Transverse colon (tissue), 4 donors: ENCODE results near the gene ACAP3. TPM values are rescaled to one million over a fixed set of nuclear protein-coding genes. Genes with fewer than 3 reads are reported as not detected.

Experiments used
- DNase-seq: peaks from one replicate; pipeline ENCODE4 v3.0.0-alpha.2; 2019
- H3K27ac ChIP-seq, 4 donors: fragments of 200-600 bp; sonication (generic); 2 replicates each; pipeline ENCODE4 v1.5.1; 2016 to 2018; ENCODE audit warnings: inconsistent platforms in 4 of 4
- H3K27me3 ChIP-seq: fragments of 200-600 bp; sonication (generic); 2 replicates; pipeline ENCODE4 v1.5.1; 2017; ENCODE audit warnings: inconsistent platforms
- H3K36me3 ChIP-seq, 4 donors: fragments of 200-600 bp; sonication (generic); 2 replicates each; pipeline ENCODE4 v1.5.1; 2017 to 2019; ENCODE audit warnings: inconsistent platforms in 4 of 4
- H3K4me1 ChIP-seq, 4 donors: fragments of 200-600 bp; sonication (generic); 2 replicates each; pipeline ENCODE4 v1.5.1; 2017 to 2020; ENCODE audit warnings: inconsistent platforms in 4 of 4
- H3K4me3 ChIP-seq, 4 donors: fragments of 200-600 bp; sonication (generic); 1 replicate in 1 of 4; 2 replicates in 3 of 4; pipeline versions ENCODE4 v1.5.1 to v1.6.1; 2017 to 2019; ENCODE audit warnings: inconsistent platforms in 4 of 4
- H3K9me3 ChIP-seq, 2 donors: fragments of 200-600 bp; sonication (generic); 2 replicates each; pipeline ENCODE4 v1.5.1; 2017 to 2019; ENCODE audit warnings: inconsistent platforms in 2 of 2
- CTCF ChIP-seq, 5 experiments: fragments of 200-600 bp in 3 of 5; fragments of 450-650 bp in 2 of 5; sonication (generic) in 3 of 5; IDR thresholded peaks; 1 replicate in 2 of 5; 2 replicates in 3 of 5; pipeline ENCODE4 v1.5.1; 2016 to 2017; ENCODE audit warnings: antibody characterized with exemption in 5 of 5, inconsistent platforms in 3 of 5, mild to moderate bottlenecking in 2 of 5, moderate library complexity in 1 of 5
- EP300 ChIP-seq: sonication (generic); formaldehyde crosslinking; IDR thresholded peaks from one replicate; pipeline ENCODE4 v1.6.1; 2017; ENCODE audit warnings: antibody characterized with exemption, low read depth
- POLR2A ChIP-seq: fragments of 450-650 bp; IDR thresholded peaks from one replicate; pipeline ENCODE4 v1.6.1; 2016; ENCODE audit warnings: antibody characterized with exemption, mild to moderate bottlenecking, moderate library complexity
- POLR2AphosphoS5 ChIP-seq, 3 donors: sonication (generic); formaldehyde crosslinking; IDR thresholded peaks; one replicate each; pipeline ENCODE4 v1.6.1; 2016; ENCODE audit warnings: antibody characterized with exemption in 3 of 3
- WGBS, 2 donors: methylation state at CpG; one replicate each; pipeline ENCODE4 v1.1.5; 2018; ENCODE audit warnings: low coverage in 1 of 2; 5-methylcytosine and 5-hydroxymethylcytosine counted together
- in situ Hi-C, 4 donors: fragments of 200-750 bp; cut with MboI; loops; one replicate each; pipeline versions ENCODE4 v1.15.0 to v1.15.1; 2017; ENCODE audit warnings: low sequenced_read_pairs in 3 of 4, low pct_ligation_motif_present in 1 of 4, low pct_unique_long_range_greater_than_20kb in 1 of 4
- intact Hi-C: fragments of 100-400 bp; cut with DNase I; formaldehyde crosslinking; loops from one replicate; pipeline ENCODE4 v1.15.1; 2023; ENCODE audit warnings: low total_unique reads
- total RNA-seq, 4 donors: library from RNA; depleted of rRNA; stranded (reverse); fragments of >200 nt; gene quantifications; one replicate each; pipeline ENCODE4 v1.1.0, GENCODE V29; 2016

Gene ACAP3
- total RNA-seq, 4 donors from 2014 or later = 52.4 to 190 (median 99.5) TPM

GRCh38 chr1:1340791-1341548, 33.2 kb upstream of the ACAP3 start:
- no peaks in the 10 kb centered on the region for H3K9me3 ChIP-seq
- no peak for TF ChIP-seq POLR2A
- no peak for TF ChIP-seq CTCF (IDR thresholded peaks at IDR 0.05)
- TF ChIP-seq EP300 = no peak
- TF ChIP-seq POLR2AphosphoS5 (IDR thresholded peaks at IDR 0.05) = no peak
- in situ Hi-C loops = no loop called here
- intact Hi-C loops = no loop called here
- WGBS, 2 donors = 89 to 93% methylated on average over 18 to 36 of the region's 36 CpGs
- DNase-seq = no peak
- H3K36me3 ChIP-seq = peaks cover 0 to 3% (median 0%) of the 10 kb centered on the region in 4 donors
- no peak overlapping the region for H3K27ac ChIP-seq
- no peaks in the 10 kb centered on the region for H3K27me3 ChIP-seq
- no peak overlapping the region for H3K4me3 ChIP-seq
- peaks cover 11 to 17% (median 13%) of the 10 kb centered on the region in 4 donors for H3K4me1 ChIP-seq

GRCh38 chr1:1340185-1340584, 32.5 kb upstream of the ACAP3 start:
- Histone ChIP-seq H3K36me3 (peaks cover 0 to 3% (median 0%) of the 10 kb centered on the region in 4 donors), H3K4me1 (peaks cover 4 to 9% (median 5%) of the 10 kb centered on the region in 4 donors), H3K4me3 (no peak overlapping the region), H3K27me3 (no peaks in the 10 kb centered on the region), H3K9me3 (no peaks in the 10 kb centered on the region), H3K27ac (no peak overlapping the region)
- DNase-seq = no peak
- intact Hi-C loops = no loop called here
- 88% methylated on average over 23 of the region's 23 CpGs; no CpG with 5 or more reads in 1 of the 2 donors for WGBS, 2 donors
- in situ Hi-C loops = no loop called here
- TF ChIP-seq POLR2AphosphoS5 (IDR thresholded peaks at IDR 0.05) (no peak), CTCF (IDR thresholded peaks at IDR 0.05) (no peak), POLR2A (no peak)

- Histone ChIP-seq H3K27ac (no peak overlapping the region), H3K4me1 (peaks cover 0 to 4% (median 1%) of the 10 kb centered on the region in 4 donors), H3K36me3 (peaks cover 0 to 3% (median 0%) of the 10 kb centered on the region in 4 donors), H3K9me3 (no peaks in the 10 kb centered on the region), H3K4me3 (no peak overlapping the region), H3K27me3 (no peaks in the 10 kb centered on the region)
- in situ Hi-C loops = no loop called here
- DNase-seq = no peak
- 95% methylated on average over 33 of the region's 36 CpGs; no CpG with 5 or more reads in 1 of the 2 donors for WGBS, 2 donors
- intact Hi-C loops = no loop called here
- TF ChIP-seq POLR2A (no peak), EP300 (no peak), CTCF (IDR thresholded peaks at IDR 0.05) (no peak), POLR2AphosphoS5 (IDR thresholded peaks at IDR 0.05) (no peak)
These were observed 30.5 kb upstream of the ACAP3 start for GRCh38 chr1:1338278-1338677.

GRCh38 chr1:1337793-1338147, 30.0 kb upstream of the ACAP3 start:
- 74% methylated on average over 18 of the region's 18 CpGs; no CpG with 5 or more reads in 1 of the 2 donors for WGBS, 2 donors
- H3K9me3 ChIP-seq = no peaks in the 10 kb centered on the region
- peaks cover 0 to 9% (median 7%) of the 10 kb centered on the region in 4 donors for H3K4me1 ChIP-seq
- no peaks in the 10 kb centered on the region for H3K27me3 ChIP-seq
- peak; percentile 71 for DNase-seq
- H3K27ac ChIP-seq = no peak overlapping the region
- in situ Hi-C loops (no loop called here), intact Hi-C loops (no loop called here)
- no peak overlapping the region for H3K4me3 ChIP-seq
- no peak for TF ChIP-seq EP300
- no peak for TF ChIP-seq CTCF (IDR thresholded peaks at IDR 0.05)
- no peak for TF ChIP-seq POLR2A
- no peak for TF ChIP-seq POLR2AphosphoS5 (IDR thresholded peaks at IDR 0.05)
- peaks cover 0 to 3% (median 0%) of the 10 kb centered on the region in 4 donors for H3K36me3 ChIP-seq
